ENCODE data around the gene LAMC2.
A peak's percentile ranks its signal among the peaks of the same experiment; 100 is the strongest.

LAMC2 gene

DNA sequence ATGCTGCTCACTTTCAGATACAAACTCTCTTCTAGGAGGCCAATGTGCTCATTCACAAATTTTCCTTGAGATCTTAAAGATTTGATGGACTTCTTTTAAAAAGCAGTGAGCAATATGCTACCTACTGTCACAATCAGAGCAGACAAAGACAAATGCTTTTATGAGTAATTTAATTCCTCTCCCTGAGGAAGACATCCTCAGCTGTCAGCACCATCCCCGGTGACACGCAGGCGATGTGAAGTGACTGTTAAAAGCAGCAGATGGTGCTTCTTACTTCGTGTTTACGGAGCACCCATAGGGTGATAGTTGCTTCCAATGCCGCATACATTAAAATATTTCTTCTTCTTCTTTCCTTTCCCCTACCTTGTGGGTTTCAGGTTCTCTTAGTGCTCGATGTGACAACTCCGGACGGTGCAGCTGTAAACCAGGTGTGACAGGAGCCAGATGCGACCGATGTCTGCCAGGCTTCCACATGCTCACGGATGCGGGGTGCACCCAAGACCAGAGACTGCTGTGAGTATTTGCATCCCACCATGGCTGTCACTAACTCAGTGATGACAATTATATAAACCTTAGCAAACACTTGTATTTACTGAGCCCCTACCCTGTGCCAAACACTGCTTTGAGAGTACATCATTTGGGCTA lies 29.1 kb downstream of the LAMC2 start:
- DNase-seq, result no peak

DNA sequence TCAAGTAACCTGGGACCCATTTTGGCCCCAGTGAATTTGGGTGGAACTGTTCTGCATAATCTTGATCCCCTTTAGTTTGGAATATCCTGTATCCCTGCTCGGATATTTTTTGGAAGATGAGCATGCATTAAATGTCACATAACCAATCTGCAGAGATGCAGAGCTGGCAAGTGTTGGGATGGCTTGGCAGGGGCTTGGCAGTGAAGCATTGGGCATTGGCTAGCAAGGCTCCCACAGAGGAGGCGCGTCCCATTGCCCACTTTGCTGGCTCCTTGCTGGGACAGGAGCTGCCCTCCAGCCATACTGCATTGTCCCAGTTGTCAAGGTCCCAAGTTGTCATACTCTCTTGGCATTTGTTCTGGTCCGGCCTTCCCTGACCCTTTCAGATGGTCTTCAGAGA lies 29.9 kb downstream of the LAMC2 start:
- no peak for DNase-seq

DNA sequence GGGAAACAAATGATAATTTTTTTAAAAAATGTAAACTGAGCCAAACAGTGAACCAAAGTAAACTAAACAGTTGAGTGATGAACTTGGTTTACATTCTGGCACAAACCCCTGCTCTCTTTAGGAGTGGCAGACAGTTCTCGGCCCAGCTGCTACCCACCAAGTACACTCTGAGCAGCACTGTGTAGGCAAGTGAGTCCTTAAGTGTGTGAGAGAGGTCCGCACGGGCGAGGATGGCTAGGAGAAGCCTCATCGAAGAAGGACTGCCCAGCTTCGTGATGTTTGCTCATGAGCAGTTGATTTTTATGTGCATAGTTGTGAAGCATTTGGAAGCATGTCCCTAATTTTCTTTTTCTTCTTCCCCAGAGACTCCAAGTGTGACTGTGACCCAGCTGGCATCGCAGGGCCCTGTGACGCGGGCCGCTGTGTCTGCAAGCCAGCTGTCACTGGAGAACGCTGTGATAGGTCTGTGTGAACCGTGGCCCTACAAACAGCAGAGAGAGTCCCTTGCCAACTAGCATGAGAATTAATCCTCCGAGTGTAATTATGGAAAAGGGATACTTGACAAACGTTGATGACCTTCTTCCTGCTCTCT lies 32.1 kb downstream of the LAMC2 start:
- DNase-seq, result no peak

DNA sequence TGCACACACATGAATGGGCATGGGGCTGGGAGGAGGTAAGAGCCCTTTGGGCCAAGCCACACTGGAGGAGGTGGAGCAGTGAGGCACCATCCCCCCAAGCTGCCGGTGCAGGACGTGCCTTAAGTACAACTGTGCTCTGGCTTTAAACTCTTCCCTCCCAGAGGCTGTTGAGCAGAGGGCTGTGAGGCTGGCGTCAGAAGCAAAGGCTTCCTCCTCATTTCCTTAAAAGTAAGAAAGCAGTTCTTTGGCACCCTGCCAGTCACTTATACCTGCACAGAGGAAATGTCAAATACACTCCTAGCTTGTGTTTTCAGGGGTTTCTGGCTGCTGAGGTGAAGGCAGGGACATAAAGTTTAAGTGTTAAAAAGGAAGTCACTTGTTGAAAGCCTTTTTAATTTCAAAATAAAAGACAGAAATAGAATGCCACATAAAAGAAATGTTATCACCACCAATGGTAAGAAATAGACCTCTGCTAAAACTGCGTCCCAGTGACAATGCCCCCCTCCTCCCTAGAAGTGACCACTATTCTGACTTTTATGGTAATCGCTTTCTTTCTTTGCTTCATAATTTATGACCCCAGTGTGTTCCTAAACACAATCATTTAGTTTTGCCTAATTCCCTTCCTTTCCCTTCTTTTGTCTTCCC lies 33.0 kb downstream of the LAMC2 start:
- DNase-seq, result peak; percentile 23

DNA sequence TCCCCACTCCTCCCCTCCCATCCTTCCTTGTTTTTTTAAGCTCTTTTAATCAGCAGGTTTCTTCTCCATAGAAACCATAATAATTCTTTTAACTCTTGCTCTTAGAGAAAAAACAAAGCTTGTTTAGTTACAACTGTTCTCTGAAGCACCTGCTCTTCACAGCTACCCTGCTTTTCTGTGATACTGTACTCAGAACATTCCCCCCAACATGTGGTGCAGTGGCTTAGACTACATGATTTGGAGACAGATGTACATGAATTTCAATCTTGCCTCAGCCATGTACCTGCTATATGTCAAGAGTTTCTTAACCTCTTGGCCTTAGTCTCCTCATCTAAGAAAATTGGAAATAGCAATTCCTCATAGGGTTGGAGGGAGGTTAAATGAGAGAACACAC lies 33.5 kb downstream of the LAMC2 start:
- DNase-seq, result no peak

DNA sequence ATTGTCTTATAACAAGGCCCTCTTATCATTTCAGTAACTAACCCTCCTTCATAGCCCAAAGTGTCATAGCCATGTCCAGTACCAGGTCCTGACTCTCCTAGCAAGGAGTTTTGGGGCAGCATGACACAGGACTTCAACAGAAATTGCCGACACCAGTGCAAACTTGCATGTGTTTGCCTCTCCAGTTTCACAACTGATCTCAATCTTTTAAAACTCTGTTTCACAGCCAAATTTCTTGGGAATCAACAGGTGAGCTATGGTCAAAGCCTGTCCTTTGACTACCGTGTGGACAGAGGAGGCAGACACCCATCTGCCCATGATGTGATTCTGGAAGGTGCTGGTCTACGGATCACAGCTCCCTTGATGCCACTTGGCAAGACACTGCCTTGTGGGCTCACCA lies 36.8 kb downstream of the LAMC2 start:
- no peak for DNase-seq

DNA sequence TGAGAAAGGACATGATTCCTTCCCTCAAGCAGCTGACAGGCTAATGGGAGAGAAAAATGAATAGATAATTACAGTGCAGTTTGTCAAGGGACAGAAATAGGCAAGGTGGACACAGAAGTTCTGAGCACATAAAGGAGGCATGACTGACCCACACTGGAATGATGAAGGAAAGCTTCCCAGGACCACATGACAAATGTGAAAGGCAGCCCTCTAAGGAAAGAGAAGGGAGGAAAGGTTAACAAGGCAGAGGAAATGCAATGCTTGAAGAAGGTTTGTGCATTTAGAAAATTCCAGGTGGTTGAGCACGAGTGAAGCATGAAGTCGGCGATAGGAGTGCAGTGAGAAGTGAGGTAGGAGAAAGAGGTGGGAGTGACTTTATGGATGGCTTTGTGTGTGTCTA lies 37.4 kb downstream of the LAMC2 start:
- DNase-seq, result no peak

DNA sequence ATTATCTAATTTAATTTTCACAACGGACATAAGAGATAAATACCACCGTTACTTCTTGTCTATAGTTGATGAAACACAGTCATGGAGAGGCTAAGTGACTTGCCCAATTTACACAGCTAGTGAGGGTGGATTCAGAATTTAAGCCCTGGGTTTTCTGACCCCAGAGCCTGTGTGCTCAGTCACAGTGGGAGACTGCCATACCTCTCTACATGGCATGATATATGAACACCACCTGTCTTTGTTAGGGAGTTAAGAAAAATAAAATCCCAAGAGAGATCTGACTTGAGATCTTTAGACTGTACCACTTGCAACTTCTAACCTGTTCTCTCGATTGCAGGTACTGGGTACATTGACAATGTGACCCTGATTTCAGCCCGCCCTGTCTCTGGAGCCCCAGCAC lies 40.3 kb downstream of the LAMC2 start:
- DNase-seq, result no peak

DNA sequence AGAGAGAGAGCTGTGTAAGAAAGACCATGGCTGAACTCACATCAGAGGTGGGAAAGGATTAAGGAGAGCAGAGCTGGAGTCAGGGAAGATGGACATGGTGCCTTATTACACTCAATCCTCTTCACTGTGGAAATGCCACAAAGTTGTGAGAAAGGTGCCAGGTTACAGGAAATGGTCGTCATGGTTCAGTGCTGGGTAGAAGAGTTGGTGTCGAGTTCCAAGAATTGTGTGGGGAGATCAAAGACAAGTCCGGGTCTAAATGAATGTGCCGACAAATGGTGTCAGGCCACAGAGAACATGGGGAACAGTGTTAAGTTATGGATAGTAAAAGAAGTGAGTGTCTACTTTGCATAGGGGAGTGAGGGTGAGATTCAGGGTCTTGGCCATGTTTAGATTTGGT lies 40.9 kb downstream of the LAMC2 start:
- no peak for DNase-seq

DNA sequence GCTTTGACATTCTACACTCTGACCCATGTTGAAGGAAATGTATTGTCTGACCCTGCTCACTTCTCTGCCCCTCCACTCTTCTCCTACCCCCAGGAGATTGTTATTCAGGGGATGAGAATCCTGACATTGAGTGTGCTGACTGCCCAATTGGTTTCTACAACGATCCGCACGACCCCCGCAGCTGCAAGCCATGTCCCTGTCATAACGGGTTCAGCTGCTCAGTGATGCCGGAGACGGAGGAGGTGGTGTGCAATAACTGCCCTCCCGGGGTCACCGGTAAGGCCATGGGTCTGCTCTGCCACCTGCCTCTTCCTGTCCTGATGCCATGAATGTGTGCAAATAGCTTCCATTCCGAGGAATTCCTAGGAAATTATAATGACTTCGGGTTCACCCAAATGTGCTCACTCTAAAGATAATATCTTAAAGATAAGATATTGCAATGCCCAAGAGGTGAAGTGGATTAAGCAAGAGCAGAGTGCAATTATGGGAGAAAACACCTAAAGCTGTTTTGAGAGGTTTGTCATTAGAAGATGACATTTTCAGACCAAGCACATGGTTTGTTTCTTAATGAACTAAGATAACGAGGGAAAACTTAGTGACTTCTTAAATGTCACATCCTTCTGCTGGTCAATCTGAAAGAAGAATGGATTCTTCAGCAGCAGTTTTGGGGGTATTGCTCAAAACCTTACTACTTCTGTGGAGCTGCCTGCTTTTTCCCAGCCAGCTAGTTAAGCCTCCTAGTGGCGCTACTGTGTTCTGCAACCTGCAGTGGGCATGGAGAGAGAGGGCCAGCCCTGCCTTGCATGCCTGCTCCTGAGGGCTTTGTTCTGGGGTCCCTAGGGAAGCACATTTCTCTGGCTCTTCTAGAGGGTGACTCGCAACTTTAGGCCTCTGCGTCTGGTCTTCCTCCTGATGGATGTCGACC lies 41.6 kb downstream of the LAMC2 start:
- peak; percentile 66 for DNase-seq

DNA sequence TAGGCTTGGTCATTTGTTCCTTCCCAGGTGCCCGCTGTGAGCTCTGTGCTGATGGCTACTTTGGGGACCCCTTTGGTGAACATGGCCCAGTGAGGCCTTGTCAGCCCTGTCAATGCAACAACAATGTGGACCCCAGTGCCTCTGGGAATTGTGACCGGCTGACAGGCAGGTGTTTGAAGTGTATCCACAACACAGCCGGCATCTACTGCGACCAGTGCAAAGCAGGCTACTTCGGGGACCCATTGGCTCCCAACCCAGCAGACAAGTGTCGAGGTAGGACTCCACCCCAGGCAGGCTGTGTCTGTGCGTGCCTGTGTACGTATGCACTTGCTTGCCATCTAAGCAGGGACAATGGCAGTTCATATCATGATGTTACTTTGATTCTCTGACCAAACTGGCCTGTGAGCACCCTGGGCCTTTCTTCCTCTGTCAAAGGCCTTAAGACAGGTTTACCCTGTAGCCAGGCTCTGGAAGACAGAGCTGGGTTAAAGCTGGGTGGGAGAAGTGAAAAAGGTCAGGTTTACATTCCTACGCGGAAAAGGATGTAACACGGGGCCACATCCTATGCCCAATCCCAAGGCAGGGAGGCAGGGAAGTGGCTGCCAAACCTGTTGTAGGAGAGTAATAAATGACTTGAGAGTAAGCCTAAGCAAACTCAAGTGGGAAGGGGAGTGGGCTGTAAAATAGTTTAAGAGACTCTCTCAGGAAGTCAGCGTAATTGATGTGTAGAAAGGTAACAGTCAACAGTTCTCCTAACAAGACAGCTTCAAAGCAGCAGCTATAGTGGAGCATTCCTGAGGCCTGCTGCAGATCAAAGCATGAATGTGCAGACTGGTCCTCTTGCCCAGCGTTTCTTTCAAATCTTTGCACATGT lies 42.5 kb downstream of the LAMC2 start:
- no peak for DNase-seq

DNA sequence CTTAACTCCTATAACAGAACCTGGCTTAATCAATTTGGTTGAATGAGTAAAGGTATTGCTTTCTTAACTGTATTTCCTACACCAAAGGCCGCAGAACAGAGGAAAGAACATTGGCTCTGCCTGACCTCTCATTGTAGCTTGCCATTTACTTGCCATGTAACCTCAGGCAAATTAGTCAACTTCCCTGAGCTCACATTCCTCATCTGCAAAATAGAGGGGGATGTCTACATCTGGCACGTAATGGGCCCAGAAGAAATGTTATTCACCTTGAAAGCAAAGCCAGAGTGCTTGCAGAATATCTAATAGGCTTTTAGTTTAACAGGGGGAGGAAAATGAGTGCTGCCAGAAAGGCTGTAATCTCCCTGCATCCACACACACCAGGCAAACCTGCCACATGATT lies 44.3 kb downstream of the LAMC2 start:
- no peak for DNase-seq

DNA sequence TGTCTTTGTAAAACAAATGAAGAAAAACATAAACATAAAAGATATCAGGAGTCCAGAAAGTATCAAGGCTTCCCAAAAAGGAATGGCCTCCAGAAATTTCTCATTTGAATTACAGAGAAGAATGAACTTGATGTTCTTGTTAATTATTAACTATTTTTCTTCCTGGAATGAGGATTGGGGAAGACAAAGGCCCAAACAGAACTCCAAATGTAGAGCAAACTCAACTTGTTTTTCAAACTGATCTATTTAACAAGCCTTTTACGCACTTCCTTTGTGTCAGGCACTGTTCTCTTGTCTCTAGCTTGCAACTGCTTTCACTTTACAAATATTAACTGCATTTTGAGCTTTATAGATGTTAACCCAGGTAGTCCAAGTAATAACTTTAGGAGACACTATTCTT lies 45.5 kb downstream of the LAMC2 start:
- no peak for DNase-seq

DNA sequence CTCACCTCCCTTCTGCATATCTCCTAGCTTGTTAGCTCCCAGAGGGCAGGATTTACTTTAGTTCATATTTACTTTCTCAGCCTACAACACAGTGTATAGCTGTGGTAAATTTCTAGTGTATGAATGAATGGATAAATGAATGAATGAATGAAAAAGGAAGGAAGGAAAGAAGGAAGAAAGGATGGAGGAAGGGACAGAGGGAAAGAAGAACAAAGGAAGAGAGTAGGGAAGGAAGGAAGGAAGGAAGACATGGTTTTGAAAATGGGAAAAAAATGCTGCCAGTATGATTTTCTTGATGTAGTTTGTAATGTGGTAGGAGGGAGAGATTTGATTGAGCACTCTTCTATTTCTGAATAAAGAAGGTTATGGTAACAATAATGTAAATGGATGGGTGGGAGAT lies 47.0 kb downstream of the LAMC2 start:
- DNase-seq, result no peak

DNA sequence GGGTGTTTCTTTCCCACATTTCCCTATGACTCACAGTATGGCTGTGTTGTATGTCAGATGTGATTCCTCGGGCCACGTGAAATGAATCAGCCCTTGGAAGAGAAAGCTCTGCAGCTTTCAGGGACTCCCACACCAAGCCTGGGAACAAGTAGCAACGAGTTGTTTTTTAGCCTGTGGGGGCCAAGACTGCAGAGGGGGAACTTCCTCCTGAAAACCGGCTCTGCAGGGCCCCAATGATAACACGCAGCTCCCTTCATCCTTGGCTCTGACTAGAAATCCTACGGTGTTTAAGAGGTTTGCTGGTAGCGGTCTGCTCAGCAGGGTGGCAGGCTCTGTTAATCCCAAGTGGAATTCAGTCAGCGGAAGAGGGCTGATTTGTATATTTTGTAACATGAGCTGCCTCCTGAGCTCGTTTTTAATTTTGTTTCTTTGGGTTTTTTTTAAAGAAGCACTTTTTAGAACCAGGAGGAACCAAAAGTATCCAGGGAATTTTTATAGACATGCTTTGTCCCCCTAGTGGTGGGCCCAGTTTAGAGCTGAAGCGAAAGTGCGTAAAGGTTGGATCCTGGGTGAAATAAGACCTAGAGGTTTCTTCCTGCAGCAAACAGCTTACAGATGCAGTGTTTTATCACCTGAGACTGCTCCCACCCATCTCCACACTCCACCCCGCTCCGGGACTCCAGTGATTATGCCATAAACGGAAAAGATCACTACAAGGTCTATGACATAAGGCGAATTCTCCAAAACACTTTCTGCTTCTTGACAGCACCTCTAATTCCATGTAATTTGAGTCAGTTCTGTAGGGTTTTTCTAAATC lies 48.8 kb downstream of the LAMC2 start:
- DNase-seq, result peak; percentile 37

DNA sequence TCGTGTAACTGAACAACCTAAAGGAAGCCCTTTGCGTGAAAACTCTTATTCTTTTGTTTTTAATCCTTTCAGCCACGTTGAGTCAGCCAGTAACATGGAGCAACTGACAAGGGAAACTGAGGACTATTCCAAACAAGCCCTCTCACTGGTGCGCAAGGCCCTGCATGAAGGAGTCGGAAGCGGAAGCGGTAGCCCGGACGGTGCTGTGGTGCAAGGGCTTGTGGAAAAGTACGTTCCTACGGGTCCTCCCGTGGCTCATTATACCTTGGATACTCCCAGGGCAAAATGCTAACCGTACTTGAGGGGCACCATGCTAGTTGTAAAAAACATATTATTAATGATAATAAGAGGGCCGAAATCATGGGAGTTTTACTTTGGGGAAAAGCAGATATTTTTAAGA lies 49.4 kb downstream of the LAMC2 start:
- no peak for DNase-seq

DNA sequence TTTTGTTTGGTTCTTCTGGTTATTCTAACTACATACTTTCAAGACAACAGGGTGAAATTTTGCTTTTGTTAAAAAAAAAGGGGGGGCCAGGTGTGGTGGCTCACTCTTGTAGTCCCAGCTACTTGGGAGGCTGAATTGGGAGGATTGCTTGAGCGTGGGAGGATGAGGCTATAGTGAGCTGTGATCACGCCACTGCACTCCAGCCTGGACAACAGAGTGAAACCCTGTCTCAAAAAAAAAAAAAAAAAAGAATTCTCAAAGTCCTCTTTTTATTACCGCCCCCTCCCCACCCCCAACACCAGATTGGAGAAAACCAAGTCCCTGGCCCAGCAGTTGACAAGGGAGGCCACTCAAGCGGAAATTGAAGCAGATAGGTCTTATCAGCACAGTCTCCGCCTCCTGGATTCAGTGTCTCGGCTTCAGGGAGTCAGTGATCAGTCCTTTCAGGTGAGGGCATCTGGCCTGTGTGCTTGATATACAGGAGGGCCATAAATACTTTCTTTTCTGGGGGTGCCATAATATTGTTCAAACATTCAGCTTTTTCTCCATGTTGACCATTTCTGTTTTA lies 50.2 kb downstream of the LAMC2 start:
- DNase-seq, result no peak

DNA sequence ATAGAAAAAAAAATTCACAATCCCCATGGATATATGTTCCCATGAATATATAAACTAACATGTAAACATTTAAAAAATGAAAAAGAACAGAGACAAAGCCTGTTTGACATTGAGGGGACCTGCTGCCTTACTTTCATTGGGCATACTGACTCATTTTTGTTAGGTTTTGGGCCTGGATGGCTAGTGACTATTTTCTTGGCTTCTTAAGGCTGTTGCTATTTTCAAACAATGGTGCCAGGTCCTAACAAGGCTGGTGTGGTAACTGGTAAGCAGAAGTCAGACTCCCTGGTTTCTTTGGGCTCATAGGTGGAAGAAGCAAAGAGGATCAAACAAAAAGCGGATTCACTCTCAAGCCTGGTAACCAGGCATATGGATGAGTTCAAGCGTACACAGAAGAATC lies 51.0 kb downstream of the LAMC2 start:
- no peak for DNase-seq

DNA sequence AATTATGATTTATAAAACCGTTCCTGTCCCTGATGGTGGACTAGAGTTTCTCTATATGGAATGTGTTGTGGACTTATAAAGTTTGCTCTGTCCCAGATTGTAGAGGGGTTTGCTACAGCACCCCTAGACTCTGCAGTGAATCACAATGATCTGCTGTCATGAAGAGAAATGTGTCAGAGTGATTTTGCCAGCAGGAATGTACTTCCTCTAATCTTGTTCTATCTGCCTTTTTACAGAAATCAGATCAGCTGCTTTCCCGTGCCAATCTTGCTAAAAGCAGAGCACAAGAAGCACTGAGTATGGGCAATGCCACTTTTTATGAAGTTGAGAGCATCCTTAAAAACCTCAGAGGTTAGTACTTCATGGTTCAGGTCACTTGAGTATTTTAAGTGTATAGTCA lies 52.0 kb downstream of the LAMC2 start:
- DNase-seq, result no peak

DNA sequence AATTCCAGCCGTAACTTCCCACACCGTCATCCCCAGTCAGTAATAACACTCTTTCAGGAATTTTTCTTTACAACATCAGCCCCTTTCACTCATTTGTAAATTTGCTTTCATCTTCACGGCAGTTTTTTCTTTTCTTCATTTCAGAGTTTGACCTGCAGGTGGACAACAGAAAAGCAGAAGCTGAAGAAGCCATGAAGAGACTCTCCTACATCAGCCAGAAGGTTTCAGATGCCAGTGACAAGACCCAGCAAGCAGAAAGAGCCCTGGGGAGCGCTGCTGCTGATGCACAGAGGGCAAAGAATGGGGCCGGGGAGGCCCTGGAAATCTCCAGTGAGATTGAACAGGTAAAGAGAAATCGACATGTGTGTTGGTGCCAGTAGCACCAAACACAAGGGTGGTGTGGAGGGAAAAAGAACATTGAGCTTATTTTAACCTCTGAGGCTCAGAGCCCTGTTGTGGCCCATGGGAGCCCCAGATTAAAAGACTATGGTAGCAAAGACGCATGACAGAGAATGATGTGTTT lies 53.2 kb downstream of the LAMC2 start:
- DNase-seq, result no peak

All from hematopoietic multipotent progenitor cell treated with erythropoietin and hydrocortisone succinate and interleukin-3 and kit ligand, for 6 days (in vitro differentiated cells).